Measurements from ENCODE around the gene ECHDC1.

Gene ECHDC1

GRCh38 chr6:127347178-127347577, 3.8 kb upstream of the ECHDC1 start:
- no peak for TF ChIP-seq MAX (IDR thresholded peaks at IDR 0.05; ENCODE audit: low read depth, low read length)
- TF ChIP-seq POLR2A (IDR thresholded peaks at IDR 0.05; ENCODE audit: extremely low read depth, insufficient read length): no peak
- no peak for TF ChIP-seq CTCF (IDR thresholded peaks at IDR 0.05; ENCODE audit: low read depth, low read length)
- no peak for TF ChIP-seq MYC (IDR thresholded peaks at IDR 0.05; ENCODE audit: low read depth, low read length)
- H3K4me3 ChIP-seq (ENCODE audit: low read depth, low read length): no peak overlapping the region
- DNase-seq (ENCODE audit: low read depth): peak; percentile 40

- DNase-seq (ENCODE audit: low read depth): no peak
Measured at GRCh38 chr6:127345521-127345920, 2.1 kb upstream of the ECHDC1 start.

GRCh38 chr6:127343809-127344659, 625 bp upstream of the ECHDC1 start:
- DNase-seq (ENCODE audit: low read depth): peak; percentile 51
- 0 out of 2 replicates have a peak, but pooled peaks have one; percentile 27 for TF ChIP-seq MYC (IDR thresholded peaks at IDR 0.05; ENCODE audit: low read depth, low read length)
- TF ChIP-seq CTCF (IDR thresholded peaks at IDR 0.05; ENCODE audit: low read depth, low read length): no peak
- TF ChIP-seq MAX (IDR thresholded peaks at IDR 0.05; ENCODE audit: low read depth, low read length): no peak
- TF ChIP-seq POLR2A (IDR thresholded peaks at IDR 0.05; ENCODE audit: extremely low read depth, insufficient read length): no peak
- H3K4me3 ChIP-seq (ENCODE audit: low read depth, low read length): peak overlapping the region; percentile 98

More at GRCh38 chr6:127345521-127345920, 2.1 kb upstream of the ECHDC1 start:
- TF ChIP-seq CTCF (IDR thresholded peaks at IDR 0.05; ENCODE audit: low read depth, low read length): no peak
- no peak for TF ChIP-seq MYC (IDR thresholded peaks at IDR 0.05; ENCODE audit: low read depth, low read length)
- TF ChIP-seq MAX (IDR thresholded peaks at IDR 0.05; ENCODE audit: low read depth, low read length): no peak
- TF ChIP-seq POLR2A (IDR thresholded peaks at IDR 0.05; ENCODE audit: extremely low read depth, insufficient read length): no peak
- no peak overlapping the region for H3K4me3 ChIP-seq (ENCODE audit: low read depth, low read length)

GRCh38 chr6:127342296-127342945, 988 bp downstream of the ECHDC1 start:
- TF ChIP-seq POLR2A (IDR thresholded peaks at IDR 0.05; ENCODE audit: extremely low read depth, insufficient read length) (no peak), MYC (IDR thresholded peaks at IDR 0.05; ENCODE audit: low read depth, low read length) (no peak), MAX (IDR thresholded peaks at IDR 0.05; ENCODE audit: low read depth, low read length) (no peak), CTCF (IDR thresholded peaks at IDR 0.05; ENCODE audit: low read depth, low read length) (no peak)
- DNase-seq (ENCODE audit: low read depth): peak; percentile 31
- H3K4me3 ChIP-seq (ENCODE audit: low read depth, low read length): peak overlapping the region; percentile 98

- peak overlapping the region; percentile 98 for H3K4me3 ChIP-seq (ENCODE audit: low read depth, low read length)
- peak; percentile 40 for DNase-seq (ENCODE audit: low read depth)
- TF ChIP-seq MAX (IDR thresholded peaks at IDR 0.05; ENCODE audit: low read depth, low read length) (no peak), CTCF (IDR thresholded peaks at IDR 0.05; ENCODE audit: low read depth, low read length) (no peak), MYC (IDR thresholded peaks at IDR 0.05; ENCODE audit: low read depth, low read length) (no peak), POLR2A (IDR thresholded peaks at IDR 0.05; ENCODE audit: extremely low read depth, insufficient read length) (no peak)
Measured at GRCh38 chr6:127341471-127342202, 1.8 kb downstream of the ECHDC1 start.
